ENCODE results near the gene ZNF709. TPM values are rescaled to one million over a fixed set of nuclear protein-coding genes. Genes with fewer than 3 reads are reported as not detected.
"Not testable (repeated sequence)": the region's sequence is repeated elsewhere in the genome, so short reads cannot be mapped to it uniquely, and the experiment has no call there.

The ZNF709 gene
- total RNA-seq, 1 donor from 2014 or later = 2.8 TPM

DNA sequence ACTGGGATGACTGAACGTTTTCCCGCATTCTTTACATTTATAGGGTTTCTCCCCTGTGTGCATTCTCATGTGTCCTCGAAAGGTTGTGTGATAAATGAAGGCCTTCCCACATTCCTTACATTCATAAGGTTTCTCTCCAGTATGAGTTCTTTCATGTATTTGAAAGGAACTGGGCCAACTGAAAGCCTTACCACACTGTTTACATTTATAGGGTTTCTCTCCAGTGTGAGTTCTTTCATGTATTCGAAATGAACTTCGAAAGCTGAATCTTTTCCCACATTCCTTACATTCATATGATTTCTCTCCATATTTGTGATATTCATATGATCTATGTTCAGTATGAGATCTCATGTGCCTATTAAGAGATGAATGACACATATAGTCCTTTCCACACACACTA, 19.4 kb downstream of the ZNF709 start:
- H3K27me3 ChIP-seq (ENCODE audit: insufficient read depth, low read length) = no peaks in the 10 kb centered on the region
- no peak overlapping the region for H3K4me2 ChIP-seq (ENCODE audit: low read length)
- peaks cover 26% of the 10 kb centered on the region for H3K9me3 ChIP-seq (ENCODE audit: insufficient read depth, low read depth, low read length)
- no peak overlapping the region for H3K27ac Mint-ChIP-seq (ENCODE audit: unreplicated experiment)
- H3K36me3 ChIP-seq (ENCODE audit: insufficient read depth, low read length) = peaks cover 8% of the 10 kb centered on the region
- peaks cover 53% of the 10 kb centered on the region for H3K9me3 Mint-ChIP-seq (ENCODE audit: unreplicated experiment)
- H3K36me3 Mint-ChIP-seq (ENCODE audit: low read depth, unreplicated experiment) = peaks cover 57% of the 10 kb centered on the region
- H3K4me1 ChIP-seq (ENCODE audit: insufficient read depth, low read length) = no peaks in the 10 kb centered on the region
- no peak overlapping the region for H3K9ac ChIP-seq (ENCODE audit: low read length)
- H3K27me3 Mint-ChIP-seq (ENCODE audit: low read depth, unreplicated experiment) = no peaks in the 10 kb centered on the region
- H4K20me1 ChIP-seq (ENCODE audit: insufficient read depth, low read length) = no peaks in the 10 kb centered on the region
- no peak overlapping the region for H2AFZ ChIP-seq (ENCODE audit: low read depth, low read length)
- H3K4me3 Mint-ChIP-seq (ENCODE audit: unreplicated experiment) = no peak overlapping the region
- no peak for FAIRE-seq
- no peak overlapping the region for H3K27ac ChIP-seq (ENCODE audit: low read depth, low read length)
- peaks cover 4% of the 10 kb centered on the region for H3K79me2 ChIP-seq (ENCODE audit: insufficient read depth, low read length)
- DNase-seq (ENCODE audit: low read depth) = no peak
- TF ChIP-seq, protein P1, sequence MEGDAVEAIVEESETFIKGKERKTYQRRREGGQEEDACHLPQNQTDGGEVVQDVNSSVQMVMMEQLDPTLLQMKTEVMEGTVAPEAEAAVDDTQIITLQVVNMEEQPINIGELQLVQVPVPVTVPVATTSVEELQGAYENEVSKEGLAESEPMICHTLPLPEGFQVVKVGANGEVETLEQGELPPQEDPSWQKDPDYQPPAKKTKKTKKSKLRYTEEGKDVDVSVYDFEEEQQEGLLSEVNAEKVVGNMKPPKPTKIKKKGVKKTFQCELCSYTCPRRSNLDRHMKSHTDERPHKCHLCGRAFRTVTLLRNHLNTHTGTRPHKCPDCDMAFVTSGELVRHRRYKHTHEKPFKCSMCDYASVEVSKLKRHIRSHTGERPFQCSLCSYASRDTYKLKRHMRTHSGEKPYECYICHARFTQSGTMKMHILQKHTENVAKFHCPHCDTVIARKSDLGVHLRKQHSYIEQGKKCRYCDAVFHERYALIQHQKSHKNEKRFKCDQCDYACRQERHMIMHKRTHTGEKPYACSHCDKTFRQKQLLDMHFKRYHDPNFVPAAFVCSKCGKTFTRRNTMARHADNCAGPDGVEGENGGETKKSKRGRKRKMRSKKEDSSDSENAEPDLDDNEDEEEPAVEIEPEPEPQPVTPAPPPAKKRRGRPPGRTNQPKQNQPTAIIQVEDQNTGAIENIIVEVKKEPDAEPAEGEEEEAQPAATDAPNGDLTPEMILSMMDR (IDR thresholded peaks at IDR 0.05; ENCODE audit: insufficient read depth, low read depth, low read length) = no peak
- TF ChIP-seq EZH2 (IDR thresholded peaks at IDR 0.05; ENCODE audit: insufficient read depth, low read length) = no peak
- H3K4me1 Mint-ChIP-seq (ENCODE audit: low read depth, unreplicated experiment) = no peaks in the 10 kb centered on the region
- H3K4me3 ChIP-seq (ENCODE audit: insufficient read depth, low read depth, low read length) = no peak overlapping the region

DNA sequence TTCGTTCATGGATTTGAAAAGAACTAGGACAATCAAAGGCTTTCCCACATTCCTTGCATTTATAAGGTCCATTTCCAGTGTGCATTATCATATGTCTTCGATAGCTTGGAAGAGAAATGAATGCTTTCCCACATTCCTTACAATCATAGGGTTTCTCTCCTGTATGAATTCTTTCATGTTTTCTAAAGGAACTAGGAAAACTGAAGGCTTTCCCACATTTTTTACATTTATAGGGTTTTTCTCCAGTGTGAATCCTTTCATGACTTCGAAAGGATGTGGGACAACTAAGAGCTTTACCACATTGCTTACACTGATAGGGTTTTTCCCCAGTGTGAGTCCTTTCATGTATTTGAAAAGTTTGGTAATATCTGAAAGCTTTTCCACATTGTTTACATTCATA, 19.8 kb downstream of the ZNF709 start:
- TF ChIP-seq, protein P1 (IDR thresholded peaks at IDR 0.05; ENCODE audit: insufficient read depth, low read depth, low read length) = no peak
- no peak for TF ChIP-seq EZH2 (IDR thresholded peaks at IDR 0.05; ENCODE audit: insufficient read depth, low read length)
- H3K79me2 ChIP-seq (ENCODE audit: insufficient read depth, low read length) = no peaks in the 10 kb centered on the region
- H3K27ac Mint-ChIP-seq (ENCODE audit: unreplicated experiment) = no peak overlapping the region
- no peak overlapping the region for H2AFZ ChIP-seq (ENCODE audit: low read depth, low read length)
- no peak overlapping the region for H3K4me3 Mint-ChIP-seq (ENCODE audit: unreplicated experiment)
- no peaks in the 10 kb centered on the region for H3K4me1 ChIP-seq (ENCODE audit: insufficient read depth, low read length)
- no peaks in the 10 kb centered on the region for H4K20me1 ChIP-seq (ENCODE audit: insufficient read depth, low read length)
- H3K27ac ChIP-seq (ENCODE audit: low read depth, low read length) = no peak overlapping the region
- H3K9ac ChIP-seq (ENCODE audit: low read length) = no peak overlapping the region
- H3K9me3 Mint-ChIP-seq (ENCODE audit: unreplicated experiment) = peaks cover 55% of the 10 kb centered on the region
- H3K4me1 Mint-ChIP-seq (ENCODE audit: low read depth, unreplicated experiment) = no peaks in the 10 kb centered on the region
- H3K9me3 ChIP-seq (ENCODE audit: insufficient read depth, low read depth, low read length) = peaks cover 26% of the 10 kb centered on the region
- peaks cover 8% of the 10 kb centered on the region for H3K36me3 ChIP-seq (ENCODE audit: insufficient read depth, low read length)
- H3K27me3 ChIP-seq (ENCODE audit: insufficient read depth, low read length) = no peaks in the 10 kb centered on the region
- no peak for FAIRE-seq
- peaks cover 57% of the 10 kb centered on the region for H3K36me3 Mint-ChIP-seq (ENCODE audit: low read depth, unreplicated experiment)
- no peak for DNase-seq (ENCODE audit: low read depth)
- H3K27me3 Mint-ChIP-seq (ENCODE audit: low read depth, unreplicated experiment) = no peaks in the 10 kb centered on the region
- no peak overlapping the region for H3K4me3 ChIP-seq (ENCODE audit: insufficient read depth, low read depth, low read length)
- H3K4me2 ChIP-seq (ENCODE audit: low read length) = no peak overlapping the region

DNA sequence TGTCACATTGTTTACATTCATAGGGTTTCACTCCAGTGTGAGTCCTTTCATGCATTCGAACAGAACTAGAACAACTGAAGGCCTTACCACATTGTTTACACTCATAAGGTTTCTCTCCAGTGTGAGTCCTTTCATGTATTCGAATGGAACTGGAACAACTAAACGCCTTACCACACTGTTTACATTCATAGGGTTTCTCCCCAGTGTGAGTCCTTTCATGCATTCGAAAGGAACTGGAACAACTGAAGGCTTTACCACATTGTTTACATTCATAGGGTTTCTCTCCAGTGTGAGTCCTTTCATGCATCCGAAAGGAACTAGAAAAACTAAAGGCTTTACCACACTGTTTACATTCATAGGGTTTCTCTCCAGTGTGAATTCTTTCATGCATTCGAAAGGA, 20.5 kb downstream of the ZNF709 start:
- H3K27ac ChIP-seq (ENCODE audit: low read depth, low read length); H3K79me2 ChIP-seq (ENCODE audit: insufficient read depth, low read length); DNase-seq (ENCODE audit: low read depth); H3K4me3 Mint-ChIP-seq (ENCODE audit: unreplicated experiment); H3K4me1 ChIP-seq (ENCODE audit: insufficient read depth, low read length); H2AFZ ChIP-seq (ENCODE audit: low read depth, low read length); H3K27me3 Mint-ChIP-seq (ENCODE audit: low read depth, unreplicated experiment); H3K9ac ChIP-seq (ENCODE audit: low read length); H3K4me3 ChIP-seq (ENCODE audit: insufficient read depth, low read depth, low read length); H3K27me3 ChIP-seq (ENCODE audit: insufficient read depth, low read length); H3K4me2 ChIP-seq (ENCODE audit: low read length); H3K27ac Mint-ChIP-seq (ENCODE audit: unreplicated experiment); H3K4me1 Mint-ChIP-seq (ENCODE audit: low read depth, unreplicated experiment); FAIRE-seq; H3K36me3 ChIP-seq (ENCODE audit: insufficient read depth, low read length); H4K20me1 ChIP-seq (ENCODE audit: insufficient read depth, low read length): not testable (repeated sequence)
- Mint-ChIP-seq H3K36me3 (ENCODE audit: low read depth, unreplicated experiment) (peaks cover 59% of the 10 kb centered on the region), H3K9me3 (ENCODE audit: unreplicated experiment) (peaks cover 61% of the 10 kb centered on the region)
- peaks cover 26% of the 10 kb centered on the region for H3K9me3 ChIP-seq (ENCODE audit: insufficient read depth, low read depth, low read length)

Data from astrocyte (in vitro differentiated cells and primary cell).